Heart left ventricle (tissue), 13 donors: ENCODE measurements around the gene ZNRF2.

Experiments
- POLR2A ChIP-seq, 2 donors: fragments of 450-650 bp; IDR thresholded peaks; one replicate each; pipeline ENCODE4 v1.6.1; 2017; ENCODE audit warnings: antibody characterized with exemption in 2 of 2, mild to moderate bottlenecking in 2 of 2, moderate library complexity in 2 of 2
- TF ChIP-seq, protein P1 (sequence below), 12 donors: fragments of 200-600 bp; sonication (generic) in 4 of 12; IDR thresholded peaks; one replicate each; pipeline versions ENCODE4 v1.5.0 to v1.8.0; 2018 to 2022; ENCODE audit warnings: antibody characterized with exemption in 12 of 12, mild to moderate bottlenecking in 5 of 12
- donor health status: ischemic (EF 13 %, LVEDD 7.1; RV severe dilation, severe dysfunction).
- donor health status: DM: no; HTN: yes; CAD: no.
- donor health status: DM: no; HTN: no; CAD: no.
- donor health status: ischemic (EF 25% LVEDD 6.9; RV normal size, moderate dysfunction).
- donor health status: ischemic (EF 25% LVEDD 5.7; RV mildly dilated, moderate dysfunction).
- donor health status: ischemic (EF 35%, LVEDD 5.7; RV mildly dilated, moderate dysfunction).
- donor health status: nonischemic (EF 11% LVEDD 7.7; RV severe dilation, severe dysfunction).
- donor health status: DM: yes; HTN: yes; CAD: no.
- donor health status: PGD.
- donor health status: ischemic (EF 29% LVEDD 5.4; RV normal size, mild dysfunction).
- donor health status: nonischemic (EF 23%, LVEDD 6.1; RV moderate dilation, normal function).

DNA sequence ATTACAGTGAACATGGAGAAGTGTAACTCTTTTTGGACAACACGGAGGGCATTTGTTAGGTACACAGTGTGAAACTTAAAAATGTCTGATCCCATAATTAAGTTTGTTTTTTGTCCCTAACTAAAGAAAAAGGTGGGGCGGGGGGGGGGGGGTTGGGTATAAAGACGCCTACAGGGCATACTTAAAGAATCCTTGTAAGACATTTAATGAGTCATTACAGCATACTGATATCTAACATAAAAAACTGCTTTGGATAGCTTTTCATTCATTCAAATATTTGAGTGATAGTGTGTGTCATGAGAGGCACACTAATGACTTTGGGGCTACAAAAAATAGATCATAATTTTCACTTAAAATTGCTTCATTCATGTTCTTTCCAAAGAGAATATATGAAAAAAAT is 31.2 kb downstream of the ZNRF2 start:
- TF ChIP-seq, protein P1, sequence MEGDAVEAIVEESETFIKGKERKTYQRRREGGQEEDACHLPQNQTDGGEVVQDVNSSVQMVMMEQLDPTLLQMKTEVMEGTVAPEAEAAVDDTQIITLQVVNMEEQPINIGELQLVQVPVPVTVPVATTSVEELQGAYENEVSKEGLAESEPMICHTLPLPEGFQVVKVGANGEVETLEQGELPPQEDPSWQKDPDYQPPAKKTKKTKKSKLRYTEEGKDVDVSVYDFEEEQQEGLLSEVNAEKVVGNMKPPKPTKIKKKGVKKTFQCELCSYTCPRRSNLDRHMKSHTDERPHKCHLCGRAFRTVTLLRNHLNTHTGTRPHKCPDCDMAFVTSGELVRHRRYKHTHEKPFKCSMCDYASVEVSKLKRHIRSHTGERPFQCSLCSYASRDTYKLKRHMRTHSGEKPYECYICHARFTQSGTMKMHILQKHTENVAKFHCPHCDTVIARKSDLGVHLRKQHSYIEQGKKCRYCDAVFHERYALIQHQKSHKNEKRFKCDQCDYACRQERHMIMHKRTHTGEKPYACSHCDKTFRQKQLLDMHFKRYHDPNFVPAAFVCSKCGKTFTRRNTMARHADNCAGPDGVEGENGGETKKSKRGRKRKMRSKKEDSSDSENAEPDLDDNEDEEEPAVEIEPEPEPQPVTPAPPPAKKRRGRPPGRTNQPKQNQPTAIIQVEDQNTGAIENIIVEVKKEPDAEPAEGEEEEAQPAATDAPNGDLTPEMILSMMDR (IDR thresholded peaks at IDR 0.05) = no peak
- TF ChIP-seq POLR2A (IDR thresholded peaks at IDR 0.05) = no peak
